Heart right ventricle (tissue), 16 donors: ENCODE results near the gene GPR158. TPM values are rescaled to one million over a fixed set of nuclear protein-coding genes. Genes with fewer than 3 reads are reported as not detected.
A peak's percentile ranks its signal among the peaks of the same experiment; 100 is the strongest.

Experiments
- ATAC-seq, 8 donors: fragments of 200-7000 bp; cut with Tn5 transposase; one replicate each; pipeline ENCODE4 v1.9.1; 2020; ENCODE audit warnings: mild to moderate bottlenecking in 8 of 8, moderate library complexity in 8 of 8, moderate number of reproducible peaks in 1 of 8
- DNase-seq, 2 donors: peaks; one replicate each; pipeline ENCODE4 v3.0.0-alpha.2; 2020
- H3K27ac ChIP-seq, 10 donors: fragments of 200-600 bp; sonication (generic) in 2 of 10; one replicate each; pipeline versions ENCODE4 v1.5.0 to v1.8.0; 2020 to 2022; ENCODE audit warnings: mild to moderate bottlenecking in 3 of 10
- H3K27me3 ChIP-seq, 7 donors: fragments of 200-600 bp; one replicate each; pipeline ENCODE4 v1.8.0; 2021 to 2022; ENCODE audit warnings: mild to moderate bottlenecking in 2 of 7
- H3K36me3 ChIP-seq, 9 donors: fragments of 200-600 bp; sonication (generic) in 1 of 9; one replicate each; pipeline versions ENCODE4 v1.5.0 to v1.8.0; 2020 to 2022; ENCODE audit warnings: mild to moderate bottlenecking in 2 of 9
- H3K4me1 ChIP-seq, 9 donors: fragments of 200-600 bp; sonication (generic) in 1 of 9; one replicate each; pipeline versions ENCODE4 v1.5.0 to v1.8.0; 2020 to 2022; ENCODE audit warnings: mild to moderate bottlenecking in 4 of 9
- H3K4me3 ChIP-seq, 10 donors: fragments of 200-600 bp; sonication (generic) in 2 of 10; one replicate each; pipeline versions ENCODE4 v1.5.0 to v1.8.0; 2020 to 2022; ENCODE audit warnings: mild to moderate bottlenecking in 7 of 10, moderate library complexity in 2 of 10
- H3K9me3 ChIP-seq, 11 donors: fragments of 200-600 bp in 10 of 11; sonication (generic) in 2 of 11; one replicate each; pipeline versions ENCODE4 v1.5.0 to v1.8.0; 2013 to 2022; ENCODE audit warnings: mild to moderate bottlenecking in 2 of 11, control low read depth in 1 of 11, moderate library complexity in 1 of 11
- WGBS, 2 donors: extraction: QIAGEN DNeasy Blood & Tissue Kit; methylation state at CpG; one replicate each; pipeline ENCODE4 v1.1.7; 2013; ENCODE audit warnings: inconsistent platforms in 1 of 2; 5-methylcytosine and 5-hydroxymethylcytosine counted together
- intact Hi-C, 10 donors: fragments of 100-400 bp; cut with DNase I; formaldehyde crosslinking; loops; one replicate each; pipeline versions ENCODE4 v1.11.1 to v1.14.2; 2022
- polyA plus RNA-seq, 2 donors: library from polyadenylated mRNA; stranded (reverse); fragments of 200-250 nt; gene quantifications; one replicate each; pipeline ENCODE4 v1.2.3, GENCODE V29; 2013
- total RNA-seq, 10 donors: library from RNA; stranded (reverse); fragmentation: NEBNext Ultra II Directional in 3 of 10; extraction: Animal tissue kit (Norgen Biotek cat#: 25700) in 3 of 10; gene quantifications; one replicate each; pipeline versions ENCODE4 v1.2.1 to v1.2.4, GENCODE V29; 2021 to 2023
- TF ChIP-seq, protein P1 (sequence below), 9 donors: fragments of 200-600 bp; sonication (generic) in 2 of 9; IDR thresholded peaks; one replicate each; pipeline versions ENCODE4 v1.5.0 to v1.8.0; 2021 to 2022; ENCODE audit warnings: antibody characterized with exemption in 9 of 9, mild to moderate bottlenecking in 5 of 9, moderate library complexity in 1 of 9
- donor health status: Arrhythmogenic right ventricular cardiomyopathy.
- donor health status: ischemic (EF 13 %, LVEDD 7.1; RV severe dilation, severe dysfunction).
- donor health status: healthy with polysubstance abuse.
- donor health status: DM: no; HTN: yes; CAD: no.
- donor health status: DM: no; HTN: no; CAD: no.
- donor health status: ischemic (EF 25% LVEDD 6.9; RV normal size, moderate dysfunction).
- donor health status: ischemic (EF 25% LVEDD 5.7; RV mildly dilated, moderate dysfunction).
- donor health status: healthy.
- donor health status: DM: yes; HTN: yes; CAD: no.
- donor health status: Ischemic cardiomyopathy.
- donor health status: ischemic (EF 35%, LVEDD 5.7; RV mildly dilated, moderate dysfunction).
- donor health status: nonischemic (EF 11% LVEDD 7.7; RV severe dilation, severe dysfunction).
- donor health status: DM: yes; HTN: yes; CAD: no.
- donor health status: PGD.
- donor health status: ischemic (EF 29% LVEDD 5.4; RV normal size, mild dysfunction).
- donor health status: nonischemic (EF 23%, LVEDD 6.1; RV moderate dilation, normal function).

The GPR158 gene
- total and polyA plus RNA-seq, 12 donors, result under 0.01 to 0.04 TPM; not detected in 10

DNA sequence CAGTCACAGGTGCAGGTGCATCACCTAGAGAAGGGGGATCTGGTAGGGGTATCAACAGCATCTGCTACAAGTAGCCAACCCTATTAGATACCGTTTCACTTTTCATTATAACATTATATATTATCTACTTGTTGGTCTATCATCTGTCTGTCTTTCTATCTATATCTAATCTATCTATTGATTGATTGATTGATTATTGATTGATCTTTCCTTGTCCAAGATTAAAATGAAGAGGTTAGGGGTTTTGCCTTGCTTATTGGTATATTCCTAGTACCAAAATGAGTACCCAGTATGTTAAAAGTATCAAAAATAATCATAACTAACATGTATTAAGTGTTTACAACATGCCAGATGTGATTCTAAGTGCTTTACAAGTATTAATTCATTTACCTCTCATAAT is 121.5 kb downstream of the GPR158 start:
- Histone ChIP-seq H3K4me1 (no peaks in the 10 kb centered on the region), H3K27ac (no peak overlapping the region), H3K36me3 (no peaks in the 10 kb centered on the region), H3K4me3 (no peak overlapping the region), H3K9me3 (no peaks in the 10 kb centered on the region), H3K27me3 (no peaks in the 10 kb centered on the region)
- intact Hi-C loops, result no loop called here
- 74 to 75% methylated on average over 1 of the region's 1 CpG for WGBS, 2 donors
- ATAC-seq, result no peak
- TF ChIP-seq, protein P1, sequence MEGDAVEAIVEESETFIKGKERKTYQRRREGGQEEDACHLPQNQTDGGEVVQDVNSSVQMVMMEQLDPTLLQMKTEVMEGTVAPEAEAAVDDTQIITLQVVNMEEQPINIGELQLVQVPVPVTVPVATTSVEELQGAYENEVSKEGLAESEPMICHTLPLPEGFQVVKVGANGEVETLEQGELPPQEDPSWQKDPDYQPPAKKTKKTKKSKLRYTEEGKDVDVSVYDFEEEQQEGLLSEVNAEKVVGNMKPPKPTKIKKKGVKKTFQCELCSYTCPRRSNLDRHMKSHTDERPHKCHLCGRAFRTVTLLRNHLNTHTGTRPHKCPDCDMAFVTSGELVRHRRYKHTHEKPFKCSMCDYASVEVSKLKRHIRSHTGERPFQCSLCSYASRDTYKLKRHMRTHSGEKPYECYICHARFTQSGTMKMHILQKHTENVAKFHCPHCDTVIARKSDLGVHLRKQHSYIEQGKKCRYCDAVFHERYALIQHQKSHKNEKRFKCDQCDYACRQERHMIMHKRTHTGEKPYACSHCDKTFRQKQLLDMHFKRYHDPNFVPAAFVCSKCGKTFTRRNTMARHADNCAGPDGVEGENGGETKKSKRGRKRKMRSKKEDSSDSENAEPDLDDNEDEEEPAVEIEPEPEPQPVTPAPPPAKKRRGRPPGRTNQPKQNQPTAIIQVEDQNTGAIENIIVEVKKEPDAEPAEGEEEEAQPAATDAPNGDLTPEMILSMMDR (IDR thresholded peaks at IDR 0.05), result no peak
- DNase-seq, result no peak

DNA sequence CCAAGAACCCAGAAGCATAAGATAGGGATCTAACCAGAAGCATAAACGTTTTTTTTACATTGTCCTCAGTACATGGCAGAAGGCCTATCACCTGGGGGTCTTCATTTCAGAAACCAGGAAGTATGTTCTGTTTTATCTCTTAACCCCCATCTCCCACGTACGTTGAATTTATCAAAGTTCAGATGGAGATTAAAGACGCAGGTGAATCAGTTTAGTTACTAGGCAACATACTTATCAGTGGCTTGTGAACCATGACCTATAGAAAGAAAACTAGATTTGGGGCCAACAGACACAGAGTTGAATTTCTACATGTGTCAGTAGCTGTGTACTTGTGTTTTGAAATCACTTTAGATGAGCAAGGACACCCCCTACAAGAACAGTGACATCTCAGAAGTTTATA is 122.7 kb downstream of the GPR158 start:
- TF ChIP-seq, protein P1 (IDR thresholded peaks at IDR 0.05), result no peak
- Histone ChIP-seq H3K27me3 (no peaks in the 10 kb centered on the region), H3K9me3 (no peaks in the 10 kb centered on the region), H3K4me3 (no peak overlapping the region), H3K4me1 (no peaks in the 10 kb centered on the region), H3K36me3 (no peaks in the 10 kb centered on the region), H3K27ac (no peak overlapping the region)
- intact Hi-C loops, result no loop called here
- no peak for ATAC-seq
- no peak for DNase-seq
- WGBS, 2 donors, result 45 to 53% methylated on average over 4 of the region's 4 CpGs

DNA sequence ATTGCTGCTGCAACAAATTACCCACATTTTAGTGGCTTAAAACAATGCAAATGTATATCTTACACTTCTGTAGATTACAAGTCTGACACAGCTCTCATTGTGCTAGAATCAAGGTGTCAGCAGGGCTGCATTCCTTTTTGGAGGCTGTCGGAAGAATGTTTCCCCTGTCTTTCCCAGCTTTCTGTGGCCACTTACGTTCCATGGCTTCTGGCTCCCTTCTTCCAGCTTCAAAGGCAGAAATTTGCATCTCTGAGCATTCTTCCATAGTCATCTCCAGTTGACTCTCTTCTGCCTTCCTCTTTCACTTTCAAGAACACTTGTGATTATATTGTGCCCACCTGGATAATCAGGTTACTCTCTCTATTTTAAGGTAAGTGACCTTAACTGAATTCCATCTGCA is 125.3 kb downstream of the GPR158 start:
- ATAC-seq (no peak), DNase-seq (no peak)
- Histone ChIP-seq H3K36me3 (no peaks in the 10 kb centered on the region), H3K4me1 (peaks cover 0 to 4% (median 0%) of the 10 kb centered on the region in 9 donors), H3K9me3 (no peaks in the 10 kb centered on the region), H3K4me3 (no peak overlapping the region), H3K27ac (no peak overlapping the region), H3K27me3 (no peaks in the 10 kb centered on the region)
- TF ChIP-seq, protein P1 (IDR thresholded peaks at IDR 0.05), result no peak
- intact Hi-C loops, result no loop called here
- 60 to 64% methylated on average over 2 of the region's 2 CpGs for WGBS, 2 donors

DNA sequence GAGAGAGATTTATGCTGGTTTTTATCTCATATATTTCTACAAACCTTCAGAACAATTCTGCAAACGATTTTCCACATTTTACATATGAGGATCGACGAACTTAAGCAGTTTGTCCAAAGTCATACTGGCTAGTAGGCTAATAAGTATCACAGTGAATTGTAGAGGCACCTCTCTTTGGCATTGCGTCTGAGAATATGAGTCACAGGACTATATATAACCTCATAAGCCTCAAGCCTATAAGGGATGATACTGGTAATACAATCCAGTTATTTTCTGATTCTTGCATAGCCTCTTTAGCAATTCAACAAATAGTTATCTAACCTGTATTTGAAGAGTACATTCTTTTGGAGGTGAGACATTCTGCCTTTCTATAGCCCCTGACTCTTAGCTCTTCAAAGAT is 129.8 kb downstream of the GPR158 start:
- Histone ChIP-seq H3K9me3 (peaks cover 0 to 23% (median 4%) of the 10 kb centered on the region in 11 donors), H3K27me3 (no peaks in the 10 kb centered on the region), H3K4me3 (no peak overlapping the region), H3K4me1 (peaks cover 0 to 5% (median 0%) of the 10 kb centered on the region in 9 donors), H3K27ac (no peak overlapping the region), H3K36me3 (no peaks in the 10 kb centered on the region)
- DNase-seq (no peak), ATAC-seq (peak; percentile 33 to 89 (median 62))
- intact Hi-C loops, result no loop called here
- WGBS, 2 donors, result 57 to 62% methylated on average over 4 of the region's 4 CpGs
- TF ChIP-seq, protein P1 (IDR thresholded peaks at IDR 0.05), result no peak
